PC-9 (cell line): ENCODE measurements around the gene MTOR. TPM values are rescaled to one million over a fixed set of nuclear protein-coding genes. Genes with fewer than 3 reads are reported as not detected.

Source experiments
- BruUV-seq: library from RNA; stranded (reverse); fragments of 400-500 nt; replicated peaks from 2 replicates; lab custom pipeline; 2021; lab: Mats Ljungman, UMichigan
- CTCF ChIA-PET: fragments of 300-600 bp; sonication (Branson Sonifier 250); formaldehyde crosslinking; loops from one replicate; lab custom pipeline; 2022; ENCODE audit warnings: antibody characterized with exemption; lab: Charles Lee
- POLR2A ChIA-PET: fragments of 300-600 bp; sonication (Branson Sonifier 250); formaldehyde crosslinking; loops from one replicate; lab custom pipeline; 2022; ENCODE audit warnings: antibody characterized with exemption; ENCODE audit not compliant: unreplicated experiment; lab: Charles Lee
- DNase-seq, 2 experiments: peaks; one replicate each; pipeline versions ENCODE4 v3.0.0 to v3.0.0-alpha.2; 2015 to 2022; ENCODE audit warnings: mixed read lengths in 1 of 2
- H2AFZ ChIP-seq: fragments of 200-600 bp; sonication (generic); 2 replicates; pipeline ENCODE4 v1.8.1; 2017; ENCODE audit warnings: antibody characterized with exemption
- H3F3A ChIP-seq: fragments of 200-600 bp; sonication (generic); 2 replicates; pipeline ENCODE4 v1.8.1; 2017; ENCODE audit warnings: antibody characterized with exemption, mild to moderate bottlenecking, low read depth; ENCODE audit not compliant: insufficient read depth
- H3K27ac ChIP-seq: fragments of 200-600 bp; sonication (generic); 2 replicates; pipeline ENCODE4 v1.6.1; 2016; ENCODE audit warnings: mixed run types
- H3K27me3 ChIP-seq: fragments of 200-600 bp; sonication (generic); 2 replicates; pipeline ENCODE4 v1.6.1; 2016; ENCODE audit warnings: low read depth, mixed run types; ENCODE audit not compliant: insufficient read depth
- H3K36me3 ChIP-seq: fragments of 200-600 bp; sonication (generic); 2 replicates; pipeline ENCODE4 v1.6.1; 2016; ENCODE audit warnings: low read depth, mixed run types
- H3K4me1 ChIP-seq: fragments of 200-600 bp; sonication (generic); replicated peaks from 2 replicates; pipeline ENCODE4 v1.6.1; 2016; ENCODE audit warnings: mixed run types; ENCODE audit not compliant: insufficient read depth
- H3K4me2 ChIP-seq: fragments of 200-600 bp; sonication (generic); 2 replicates; pipeline ENCODE4 v1.6.1; 2017; ENCODE audit warnings: mixed run types
- H3K4me3 ChIP-seq: fragments of 200-600 bp; sonication (generic); 2 replicates; pipeline ENCODE4 v1.6.1; 2016; ENCODE audit warnings: mixed run types
- H3K79me2 ChIP-seq: fragments of 200-600 bp; sonication (generic); 2 replicates; pipeline ENCODE4 v1.6.1; 2017; ENCODE audit warnings: low read depth, mixed run types
- H3K9me2 ChIP-seq: fragments of 200-600 bp; sonication (generic); 2 replicates; pipeline ENCODE4 v1.8.1; 2017; ENCODE audit warnings: mild to moderate bottlenecking; ENCODE audit not compliant: insufficient read depth
- H3K9me3 ChIP-seq: fragments of 200-600 bp; sonication (generic); 2 replicates; pipeline ENCODE4 v1.8.1; 2016; ENCODE audit warnings: low read depth; ENCODE audit not compliant: insufficient read depth
- H4K20me1 ChIP-seq: fragments of 200-600 bp; sonication (generic); 2 replicates; pipeline ENCODE4 v1.8.1; 2017; ENCODE audit not compliant: insufficient read depth
- EZH2 ChIP-seq: fragments of 200-600 bp; sonication (generic); IDR thresholded peaks from 2 replicates; pipeline ENCODE4 v1.8.0; 2017; ENCODE audit warnings: antibody characterized with exemption, low read depth
- intact Hi-C: fragments of 100-400 bp; cut with micrococcal nuclease; formaldehyde crosslinking; loops from one replicate; pipeline ENCODE4 v1.10.0; 2022; ENCODE audit not compliant: unreplicated experiment
- total RNA-seq: library from RNA; stranded (reverse); gene quantifications from 2 replicates; pipeline ENCODE4 v1.2.3, GENCODE V29; 2021
- TF ChIP-seq, protein P1 (sequence below): fragments of 200-600 bp; sonication (generic); conservative IDR thresholded peaks from 2 replicates; pipeline ENCODE4 v1.6.1; 2017; ENCODE audit warnings: mixed run types, antibody characterized with exemption, mild to moderate bottlenecking, moderate library complexity

MTOR gene
- total RNA-seq, 1 experiment from 2014 or later = 37.4 TPM

DNA sequence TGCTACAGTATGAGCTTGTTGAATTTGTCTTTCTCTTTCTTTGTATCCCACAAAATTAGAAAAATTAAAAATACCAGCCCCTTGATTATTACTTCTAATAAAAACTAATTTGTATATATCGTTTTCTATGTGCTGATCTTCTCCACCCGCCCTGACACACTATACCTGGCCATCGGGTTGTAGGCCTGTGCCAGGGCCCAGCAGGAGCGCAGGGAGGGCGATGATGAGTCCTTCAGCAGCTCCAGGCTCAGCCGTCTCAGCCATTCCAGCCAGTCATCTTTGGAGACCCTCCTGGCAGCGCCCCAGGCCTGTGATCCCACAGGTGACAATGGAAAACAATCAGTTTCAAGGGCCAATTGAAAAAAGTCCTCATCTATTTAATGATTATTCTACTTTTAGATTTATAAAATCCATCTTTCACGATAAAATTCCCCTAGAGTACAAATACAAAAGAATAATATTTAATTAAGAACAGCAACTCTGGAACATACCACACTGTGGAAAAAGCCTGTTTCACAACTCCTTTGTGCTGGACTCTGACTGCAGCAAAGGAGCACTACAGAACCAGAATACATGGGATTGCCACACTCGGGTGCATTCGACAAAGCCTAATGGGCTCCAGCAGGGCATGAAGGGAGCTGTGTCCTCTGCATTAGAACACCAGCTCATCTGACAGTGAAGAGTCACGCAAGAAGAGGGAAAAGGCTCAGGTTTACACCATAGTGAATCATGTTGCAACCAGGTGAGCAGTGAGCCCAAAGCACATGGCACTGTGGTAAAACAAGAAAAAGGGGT, 57.8 kb downstream of the MTOR start:
- Histone ChIP-seq H3F3A (no peaks in the 10 kb centered on the region), H3K79me2 (no peaks in the 10 kb centered on the region), H3K36me3 (peaks cover 5% of the 10 kb centered on the region; the same call in 1 of the 2 replicates), H3K4me2 (no peak overlapping the region), H3K4me3 (no peak overlapping the region), H3K27ac (no peak overlapping the region), H3K9me3 (no peaks in the 10 kb centered on the region), H3K9me2 (no peaks in the 10 kb centered on the region), H3K27me3 (no peaks in the 10 kb centered on the region), H3K4me1 (no peaks in the 10 kb centered on the region), H2AFZ (no peak overlapping the region), H4K20me1 (no peaks in the 10 kb centered on the region)
- no TSS peak for BruUV-seq
- POLR2A ChIA-PET = no interaction called here
- TF ChIP-seq EZH2 = no peak
- TF ChIP-seq, protein P1, sequence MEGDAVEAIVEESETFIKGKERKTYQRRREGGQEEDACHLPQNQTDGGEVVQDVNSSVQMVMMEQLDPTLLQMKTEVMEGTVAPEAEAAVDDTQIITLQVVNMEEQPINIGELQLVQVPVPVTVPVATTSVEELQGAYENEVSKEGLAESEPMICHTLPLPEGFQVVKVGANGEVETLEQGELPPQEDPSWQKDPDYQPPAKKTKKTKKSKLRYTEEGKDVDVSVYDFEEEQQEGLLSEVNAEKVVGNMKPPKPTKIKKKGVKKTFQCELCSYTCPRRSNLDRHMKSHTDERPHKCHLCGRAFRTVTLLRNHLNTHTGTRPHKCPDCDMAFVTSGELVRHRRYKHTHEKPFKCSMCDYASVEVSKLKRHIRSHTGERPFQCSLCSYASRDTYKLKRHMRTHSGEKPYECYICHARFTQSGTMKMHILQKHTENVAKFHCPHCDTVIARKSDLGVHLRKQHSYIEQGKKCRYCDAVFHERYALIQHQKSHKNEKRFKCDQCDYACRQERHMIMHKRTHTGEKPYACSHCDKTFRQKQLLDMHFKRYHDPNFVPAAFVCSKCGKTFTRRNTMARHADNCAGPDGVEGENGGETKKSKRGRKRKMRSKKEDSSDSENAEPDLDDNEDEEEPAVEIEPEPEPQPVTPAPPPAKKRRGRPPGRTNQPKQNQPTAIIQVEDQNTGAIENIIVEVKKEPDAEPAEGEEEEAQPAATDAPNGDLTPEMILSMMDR = no peak
- CTCF ChIA-PET = no interaction called here
- no peak for DNase-seq
- intact Hi-C loops = no loop called here

DNA sequence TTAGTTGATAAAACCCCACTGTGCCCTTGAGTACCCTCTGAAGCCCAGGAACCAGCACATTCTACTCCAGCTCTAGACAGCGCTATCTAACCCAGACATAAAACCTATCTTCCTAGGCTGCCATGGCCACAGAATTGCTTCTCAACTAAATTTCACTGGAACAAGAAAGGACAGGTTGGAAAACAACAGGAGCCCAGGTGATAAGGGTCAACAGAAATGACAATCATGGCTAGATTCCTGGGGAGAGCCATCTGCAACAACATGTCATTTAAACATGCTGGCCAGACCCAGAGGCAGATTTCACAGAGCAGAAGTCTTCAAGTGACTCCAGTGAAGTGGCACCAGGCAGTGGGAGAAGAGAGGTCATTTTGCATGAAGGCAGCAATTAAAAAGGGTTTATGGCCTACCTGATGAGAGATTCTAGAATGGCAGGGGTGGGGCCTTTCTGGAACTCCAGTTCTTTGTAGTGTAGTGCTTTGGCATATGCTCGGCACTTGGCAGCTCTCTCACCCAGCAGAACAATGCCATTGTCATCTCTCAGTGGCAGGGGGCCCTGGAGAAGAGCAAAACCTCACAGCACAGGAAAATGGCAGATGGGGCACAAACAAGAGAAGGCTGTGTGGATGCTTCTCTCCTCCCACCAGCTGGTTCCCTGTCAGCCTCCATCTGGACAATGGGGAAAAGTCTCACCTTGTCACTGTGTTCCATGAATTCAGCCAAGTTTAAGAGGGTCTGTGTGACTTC, 63.3 kb downstream of the MTOR start:
- Histone ChIP-seq H3K9me2 (no peaks in the 10 kb centered on the region), H4K20me1 (no peaks in the 10 kb centered on the region), H3K36me3 (peaks cover 3% of the 10 kb centered on the region; the same call in 1 of the 2 replicates), H3K4me2 (no peak overlapping the region), H2AFZ (no peak overlapping the region), H3K9me3 (no peaks in the 10 kb centered on the region), H3K27me3 (no peaks in the 10 kb centered on the region), H3F3A (no peaks in the 10 kb centered on the region), H3K4me3 (no peak overlapping the region), H3K4me1 (no peaks in the 10 kb centered on the region), H3K79me2 (no peaks in the 10 kb centered on the region), H3K27ac (no peak overlapping the region)
- TF ChIP-seq, protein P1 = no peak
- TF ChIP-seq EZH2 = no peak
- ChIA-PET POLR2A (no interaction called here), CTCF (no interaction called here)
- DNase-seq = no peak
- intact Hi-C loops = no loop called here
- BruUV-seq = no TSS peak

DNA sequence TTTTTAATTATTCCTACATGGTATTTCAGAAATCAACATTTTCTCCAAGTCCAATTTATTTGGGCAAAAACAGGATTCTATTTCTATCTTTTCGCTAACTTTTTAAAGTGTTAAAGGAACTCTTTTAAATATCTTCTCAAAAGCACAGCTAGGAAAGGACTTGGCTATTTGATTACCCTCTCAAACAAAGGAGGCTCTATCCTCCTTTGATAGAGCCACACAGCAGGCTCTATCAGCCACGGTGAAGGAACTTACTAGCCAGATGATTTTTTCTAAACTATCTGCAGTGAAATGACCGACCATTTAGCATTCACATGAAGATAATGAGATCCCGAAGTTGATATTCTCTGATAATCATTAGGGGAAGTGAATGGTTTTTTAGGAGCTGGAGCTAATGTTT, 64.1 kb downstream of the MTOR start:
- ChIA-PET CTCF (no interaction called here), POLR2A (no interaction called here)
- no peaks in the 10 kb centered on the region for H3K4me1 ChIP-seq
- intact Hi-C loops = no loop called here
- no peak overlapping the region for H3K4me3 ChIP-seq
- no peak overlapping the region for H2AFZ ChIP-seq
- no peak for TF ChIP-seq EZH2
- TF ChIP-seq, protein P1 = no peak
- H3K36me3 ChIP-seq = no peaks in the 10 kb centered on the region; the same call in 1 of the 2 replicates
- H3K9me3 ChIP-seq = no peaks in the 10 kb centered on the region
- no TSS peak for BruUV-seq
- H4K20me1 ChIP-seq = no peaks in the 10 kb centered on the region
- H3K27ac ChIP-seq = no peak overlapping the region
- H3F3A ChIP-seq = no peaks in the 10 kb centered on the region
- H3K9me2 ChIP-seq = no peaks in the 10 kb centered on the region
- DNase-seq = no peak
- no peaks in the 10 kb centered on the region for H3K79me2 ChIP-seq
- no peak overlapping the region for H3K4me2 ChIP-seq
- no peaks in the 10 kb centered on the region for H3K27me3 ChIP-seq
